Measurements from ENCODE around the gene ZDHHC17.

DNA sequence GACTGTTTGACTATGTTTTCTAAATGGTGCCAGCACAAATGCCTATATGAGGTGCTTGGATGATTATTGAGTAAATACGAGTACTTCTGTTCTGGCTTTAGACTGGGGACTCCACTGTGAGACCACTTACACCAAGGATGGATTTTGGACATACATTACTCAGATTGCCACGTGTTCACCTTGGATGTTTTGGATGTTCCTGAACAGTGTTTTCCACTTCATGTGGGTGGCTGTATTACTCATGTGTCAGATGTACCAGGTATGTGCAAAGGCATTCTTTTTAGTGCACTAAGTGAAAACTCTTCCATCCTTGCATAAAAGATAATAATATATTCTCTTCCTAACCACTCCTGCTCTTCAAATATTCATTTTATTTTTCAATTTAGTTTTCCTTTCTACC, 84.2 kb downstream of the ZDHHC17 start:
- TF ChIP-seq, protein P1, sequence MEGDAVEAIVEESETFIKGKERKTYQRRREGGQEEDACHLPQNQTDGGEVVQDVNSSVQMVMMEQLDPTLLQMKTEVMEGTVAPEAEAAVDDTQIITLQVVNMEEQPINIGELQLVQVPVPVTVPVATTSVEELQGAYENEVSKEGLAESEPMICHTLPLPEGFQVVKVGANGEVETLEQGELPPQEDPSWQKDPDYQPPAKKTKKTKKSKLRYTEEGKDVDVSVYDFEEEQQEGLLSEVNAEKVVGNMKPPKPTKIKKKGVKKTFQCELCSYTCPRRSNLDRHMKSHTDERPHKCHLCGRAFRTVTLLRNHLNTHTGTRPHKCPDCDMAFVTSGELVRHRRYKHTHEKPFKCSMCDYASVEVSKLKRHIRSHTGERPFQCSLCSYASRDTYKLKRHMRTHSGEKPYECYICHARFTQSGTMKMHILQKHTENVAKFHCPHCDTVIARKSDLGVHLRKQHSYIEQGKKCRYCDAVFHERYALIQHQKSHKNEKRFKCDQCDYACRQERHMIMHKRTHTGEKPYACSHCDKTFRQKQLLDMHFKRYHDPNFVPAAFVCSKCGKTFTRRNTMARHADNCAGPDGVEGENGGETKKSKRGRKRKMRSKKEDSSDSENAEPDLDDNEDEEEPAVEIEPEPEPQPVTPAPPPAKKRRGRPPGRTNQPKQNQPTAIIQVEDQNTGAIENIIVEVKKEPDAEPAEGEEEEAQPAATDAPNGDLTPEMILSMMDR (IDR thresholded peaks at IDR 0.05): no peak
- TF ChIP-seq POLR2A (IDR thresholded peaks at IDR 0.05): no peak

All from uterus (tissue), 2 donors.